IMR-90 (cell line): ENCODE measurements around the gene BTBD9. TPM values are rescaled to one million over a fixed set of nuclear protein-coding genes. Genes with fewer than 3 reads are reported as not detected.

Experiments used
- ATAC-seq: fragments of 200-7000 bp; cut with Tn5 transposase; 2 replicates; pipeline ENCODE4 v1.9.1; 2020; ENCODE audit warnings: low read depth, mild to moderate bottlenecking, moderate library complexity
- BruUV-seq: library from RNA; stranded (reverse); fragments of 400-500 nt; replicated peaks from 2 replicates; lab custom pipeline; 2021; lab: Mats Ljungman, UMichigan
- CTCF ChIA-PET: fragments of 300-600 bp; formaldehyde crosslinking; extraction: SDS; loops from one replicate; lab custom pipeline; 2021; ENCODE audit warnings: antibody characterized with exemption; lab: Yijun Ruan, JAX
- POLR2A ChIA-PET: fragments of 300-600 bp; sonication (Branson Sonifier 250); formaldehyde crosslinking; loops from one replicate; lab custom pipeline; 2022; ENCODE audit warnings: antibody characterized with exemption; ENCODE audit not compliant: unreplicated experiment; lab: Charles Lee
- DNase-seq: peaks from one replicate; pipeline ENCODE4 v3.0.0; 2013
- H2AFZ ChIP-seq: replicated peaks from 2 replicates; pipeline ENCODE3; 2013; ENCODE audit warnings: low read length, mild to moderate bottlenecking; ENCODE audit not compliant: poor library complexity
- H2AK5ac ChIP-seq: 2 replicates; pipeline ENCODE4 v1.6.1; 2013; ENCODE audit warnings: low read depth, low read length, inconsistent platforms
- H2AK9ac ChIP-seq: replicated peaks from 2 replicates; pipeline ENCODE3; 2013; ENCODE audit warnings: mild to moderate bottlenecking, low read depth, low read length, moderate library complexity; ENCODE audit not compliant: poor library complexity
- H2BK120ac ChIP-seq: 2 replicates; pipeline ENCODE4 v1.6.1; 2013; ENCODE audit warnings: low read depth, low read length, inconsistent platforms
- H2BK15ac ChIP-seq: 3 replicates; pipeline ENCODE4 v1.6.1; 2013; ENCODE audit warnings: low read depth, low read length, inconsistent platforms
- H2BK20ac ChIP-seq: 2 replicates; pipeline ENCODE4 v1.6.1; 2013; ENCODE audit warnings: low read depth, mild to moderate bottlenecking, inconsistent platforms, low read length, moderate library complexity
- H2BK5ac ChIP-seq: 2 replicates; pipeline ENCODE4 v1.6.1; 2013; ENCODE audit warnings: mild to moderate bottlenecking, low read depth, low read length, inconsistent platforms; ENCODE audit not compliant: poor library complexity, severe bottlenecking
- H3K14ac ChIP-seq: replicated peaks from 2 replicates; pipeline ENCODE4 v1.6.1; 2013; ENCODE audit warnings: low read depth, low read length, inconsistent platforms
- H3K18ac ChIP-seq: 2 replicates; pipeline ENCODE4 v1.6.1; 2013; ENCODE audit warnings: low read depth, low read length, control low read depth
- H3K23ac ChIP-seq: 2 replicates; pipeline ENCODE4 v1.6.1; 2013; ENCODE audit warnings: low read depth, low read length, inconsistent platforms
- H3K27ac ChIP-seq: 2 replicates; pipeline ENCODE4 v1.5.1; 2013; ENCODE audit warnings: mild to moderate bottlenecking, control low read depth, low read length; ENCODE audit not compliant: insufficient read depth
- H3K27me3 ChIP-seq: 2 replicates; pipeline ENCODE4 v1.6.1; 2013; ENCODE audit warnings: low read length; ENCODE audit not compliant: control insufficient read depth, insufficient read depth
- H3K36me3 ChIP-seq: 2 replicates; pipeline ENCODE4 v1.6.1; 2013; ENCODE audit warnings: low read length, mixed read lengths; ENCODE audit not compliant: control insufficient read depth, insufficient read depth
- H3K4ac ChIP-seq: 2 replicates; pipeline ENCODE4 v1.6.1; 2013; ENCODE audit warnings: low read depth, low read length, inconsistent platforms
- H3K4me1 ChIP-seq: 2 replicates; pipeline ENCODE4 v1.6.1; 2013; ENCODE audit warnings: low read length, mixed read lengths; ENCODE audit not compliant: control insufficient read depth, insufficient read depth
- H3K4me2 ChIP-seq: 2 replicates; pipeline ENCODE4 v1.6.1; 2013; ENCODE audit warnings: low read depth, mild to moderate bottlenecking, control low read depth, low read length, moderate library complexity
- H3K4me3 ChIP-seq: 2 replicates; pipeline ENCODE4 v1.5.1; 2013; ENCODE audit warnings: low read depth, mild to moderate bottlenecking, control low read depth, low read length, moderate library complexity; ENCODE audit not compliant: insufficient read depth
- H3K56ac ChIP-seq: 2 replicates; pipeline ENCODE4 v1.6.1; 2013; ENCODE audit warnings: low read length, inconsistent platforms; ENCODE audit not compliant: insufficient read depth; ENCODE audit errors: extremely low read depth
- H3K79me1 ChIP-seq, 2 experiments: 2 replicates each; pipeline ENCODE4 v1.6.1; 2013; ENCODE audit warnings: low read length in 2 of 2, inconsistent platforms in 1 of 2, low read depth in 1 of 2
- H3K9ac ChIP-seq: 2 replicates; pipeline ENCODE4 v1.6.1; 2013; ENCODE audit warnings: low read depth, low read length, control low read depth
- H3K9me1 ChIP-seq: 2 replicates; pipeline ENCODE4 v1.6.1; 2013; ENCODE audit warnings: low read length, inconsistent platforms; ENCODE audit not compliant: insufficient read depth
- H3K9me3 ChIP-seq: 2 replicates; pipeline ENCODE4 v1.6.1; 2013; ENCODE audit warnings: low read length; ENCODE audit not compliant: control insufficient read depth, insufficient read depth
- H4K20me1 ChIP-seq: 2 replicates; pipeline ENCODE4 v1.6.1; 2013; ENCODE audit warnings: low read length, inconsistent platforms; ENCODE audit not compliant: insufficient read depth
- H4K5ac ChIP-seq: 2 replicates; pipeline ENCODE4 v1.6.1; 2013; ENCODE audit warnings: mild to moderate bottlenecking, low read depth, low read length, control low read depth
- H4K8ac ChIP-seq, 2 experiments: 2 replicates each; pipeline ENCODE4 v1.6.1; 2013; ENCODE audit warnings: low read depth in 2 of 2, low read length in 2 of 2, control low read depth in 1 of 2, inconsistent platforms in 1 of 2
- H4K91ac ChIP-seq: 2 replicates; pipeline ENCODE4 v1.6.1; 2013; ENCODE audit warnings: low read depth, low read length, inconsistent platforms; ENCODE audit not compliant: insufficient read depth
- BHLHE40 ChIP-seq: fragments of 150-350 bp; IDR thresholded peaks from 2 replicates; pipeline ENCODE4 v1.6.1; 2016; ENCODE audit warnings: mild to moderate bottlenecking, low read depth, low read length
- CHD1 ChIP-seq: IDR thresholded peaks from 2 replicates; pipeline ENCODE4 v1.6.1; 2012; ENCODE audit warnings: low read depth, low read length, improper control_type of control experiment
- CTCF ChIP-seq: conservative IDR thresholded peaks from 2 replicates; pipeline ENCODE4 v1.5.1; 2012; ENCODE audit warnings: mild to moderate bottlenecking, low read depth, low read length, improper control_type of control experiment
- FOS ChIP-seq: fragments of 150-350 bp; IDR thresholded peaks from 2 replicates; pipeline ENCODE4 v1.6.1; 2016; ENCODE audit warnings: low read depth, low read length
- MAFK ChIP-seq: IDR thresholded peaks from 2 replicates; pipeline ENCODE4 v1.6.1; 2012; ENCODE audit warnings: low read depth, low read length, improper control_type of control experiment
- MAZ ChIP-seq: IDR thresholded peaks from 2 replicates; pipeline ENCODE4 v1.6.1; 2012; ENCODE audit warnings: low read depth, mild to moderate bottlenecking, low read length, improper control_type of control experiment, moderate library complexity, borderline replicate concordance
- MXI1 ChIP-seq: IDR thresholded peaks from 2 replicates; pipeline ENCODE4 v1.6.1; 2012; ENCODE audit warnings: low read depth, mild to moderate bottlenecking, low read length, moderate library complexity, borderline replicate concordance
- NFE2L2 ChIP-seq: fragments of 150-350 bp; IDR thresholded peaks from 2 replicates; pipeline ENCODE4 v1.6.1; 2016; ENCODE audit warnings: low read depth, mild to moderate bottlenecking, low read length
- RAD21 ChIP-seq: IDR thresholded peaks from 2 replicates; pipeline ENCODE4 v1.6.1; 2012; ENCODE audit warnings: low read length, improper control_type of control experiment
- WGBS, 2 experiments: methylation state at CpG; one replicate each; pipeline versions ENCODE4 v1.1.5 to v1.1.7; 2013; ENCODE audit warnings: missing lambda C conversion rate in 2 of 2; ENCODE audit not compliant: insufficient read length in 1 of 2; ENCODE audit errors: extremely low coverage in 2 of 2; 5-methylcytosine and 5-hydroxymethylcytosine counted together
- dilution Hi-C: fragments of 300-500 bp; cut with HindIII; formaldehyde crosslinking; loops from one replicate; pipeline ENCODE4 v1.14.3; 2018; ENCODE audit warnings: low sequenced_read_pairs; ENCODE audit not compliant: unreplicated experiment
- in situ Hi-C: fragments of 300-500 bp; cut with MboI; formaldehyde crosslinking; loops from 3 replicates; pipeline ENCODE4 v1.14.3; 2019; ENCODE audit warnings: low sequenced_read_pairs, inconsistent platforms, mixed read lengths
- intact Hi-C: fragments of 100-400 bp; cut with micrococcal nuclease; formaldehyde crosslinking; loops from 2 replicates; pipeline ENCODE4 v1.10.0; 2022
- polyA plus RNA-seq, 3 experiments: library from polyadenylated mRNA; depleted of rRNA; stranded (reverse); fragments of >200 nt; gene quantifications; 2 replicates each; pipeline ENCODE4 v1.2.3, GENCODE V29; 2012; ENCODE audit warnings: low replicate concordance in 1 of 3
- total RNA-seq: library from RNA; depleted of rRNA; stranded (reverse); fragments of >200 nt; gene quantifications from 2 replicates; pipeline ENCODE4 v1.2.3, GENCODE V29; 2012
- TF ChIP-seq, protein P1 (sequence below): fragments of 150-350 bp; IDR thresholded peaks from 2 replicates; pipeline ENCODE4 v1.6.1; 2017; ENCODE audit warnings: mild to moderate bottlenecking, antibody characterized with exemption, low read length, low read depth

The BTBD9 gene
- total and polyA plus RNA-seq, 2 of the 4 experiments (the other 2 are of a cell fraction) = 4.1 to 22.0 TPM

DNA sequence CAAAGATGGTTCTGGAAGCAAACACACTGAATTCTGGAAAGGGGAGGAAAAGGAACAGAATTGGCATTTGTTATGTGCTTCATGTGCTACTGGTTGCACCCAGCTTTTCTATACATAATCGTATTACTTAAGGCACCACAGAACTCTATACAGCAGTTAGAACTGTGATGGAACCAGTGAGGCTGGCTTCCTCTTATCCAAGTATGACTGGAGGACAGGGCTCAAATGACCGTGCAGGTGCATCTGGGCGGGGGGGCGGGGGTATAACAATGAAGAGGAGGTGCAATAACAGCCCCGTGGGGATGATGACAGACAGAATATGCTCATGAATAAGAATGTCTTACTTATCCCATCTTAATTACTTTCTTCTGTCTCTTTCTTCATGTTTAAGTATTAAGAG lies 144.2 kb downstream of the BTBD9 start:
- intact Hi-C loops (loop anchor here (5.0 kb wide), 2 partner anchors 177 to 778 kb away; no protein-coding TSS in a partner anchor), dilution Hi-C loops (no loop called here), in situ Hi-C loops (no loop called here)
- BruUV-seq = no TSS peak
- H2BK15ac ChIP-seq = no peak overlapping the region
- no peak overlapping the region for H4K5ac ChIP-seq
- H3K36me3 ChIP-seq = no peaks in the 10 kb centered on the region
- CTCF ChIA-PET = interaction anchor here (2.3 kb wide), 1 partner anchor 461 kb away, joined by 18 read pairs; no protein-coding TSS in a partner anchor
- no peaks in the 10 kb centered on the region for H3K4me1 ChIP-seq
- H3K56ac ChIP-seq = no peak overlapping the region
- no peak overlapping the region for H2AK9ac ChIP-seq
- H3K79me1 ChIP-seq = no peaks in the 10 kb centered on the region; a peak in 1 of 4 replicates
- no peak overlapping the region for H4K8ac ChIP-seq
- H3K14ac ChIP-seq = no peak overlapping the region
- H2BK20ac ChIP-seq = no peak overlapping the region
- no peaks in the 10 kb centered on the region for H4K20me1 ChIP-seq
- H3K4me2 ChIP-seq = no peak overlapping the region
- H3K18ac ChIP-seq = no peak overlapping the region
- no peaks in the 10 kb centered on the region for H3K9me3 ChIP-seq
- no peak overlapping the region for H4K91ac ChIP-seq
- no peaks in the 10 kb centered on the region for H3K9me1 ChIP-seq
- H2AFZ ChIP-seq = no peak overlapping the region
- H2AK5ac ChIP-seq = no peak overlapping the region
- POLR2A ChIA-PET = no interaction called here
- H3K27ac ChIP-seq = no peak overlapping the region
- H3K9ac ChIP-seq = no peak overlapping the region
- H2BK120ac ChIP-seq = no peak overlapping the region
- H3K23ac ChIP-seq = no peak overlapping the region
- ATAC-seq (no peak), DNase-seq (no peak)
- H3K4me3 ChIP-seq = no peak overlapping the region
- TF ChIP-seq MAFK = no peak
- no peak for TF ChIP-seq MXI1
- TF ChIP-seq MAZ = no peak
- TF ChIP-seq NFE2L2 = no peak
- no peak for TF ChIP-seq RAD21
- TF ChIP-seq CHD1 = no peak
- TF ChIP-seq, protein P1, sequence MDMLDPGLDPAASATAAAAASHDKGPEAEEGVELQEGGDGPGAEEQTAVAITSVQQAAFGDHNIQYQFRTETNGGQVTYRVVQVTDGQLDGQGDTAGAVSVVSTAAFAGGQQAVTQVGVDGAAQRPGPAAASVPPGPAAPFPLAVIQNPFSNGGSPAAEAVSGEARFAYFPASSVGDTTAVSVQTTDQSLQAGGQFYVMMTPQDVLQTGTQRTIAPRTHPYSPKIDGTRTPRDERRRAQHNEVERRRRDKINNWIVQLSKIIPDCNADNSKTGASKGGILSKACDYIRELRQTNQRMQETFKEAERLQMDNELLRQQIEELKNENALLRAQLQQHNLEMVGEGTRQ = no peak
- no peak for TF ChIP-seq FOS
- no peak for TF ChIP-seq CTCF
- no peak for TF ChIP-seq BHLHE40
- no CpG with 5 or more reads among the region's 5 CpGs for WGBS, 2 experiments
- H3K27me3 ChIP-seq = no peaks in the 10 kb centered on the region
- no peak overlapping the region for H3K4ac ChIP-seq
- no peak overlapping the region for H2BK5ac ChIP-seq
